Measurements from ENCODE around the gene CEACAM5.

Gene CEACAM5

GRCh38 chr19:41691268-41691970 lies 17.0 kb upstream of the CEACAM5 start:
- Histone ChIP-seq H3K36me3 (ENCODE audit: control insufficient read depth, insufficient read depth, low read length) (no peaks in the 10 kb centered on the region), H3K4me3 (ENCODE audit: low read length) (no peak overlapping the region), H3K27me3 (ENCODE audit: control insufficient read depth, insufficient read depth, low read length) (no peaks in the 10 kb centered on the region), H3K4me1 (ENCODE audit: control insufficient read depth, insufficient read depth, low read length) (no peaks in the 10 kb centered on the region), H3K9me3 (ENCODE audit: control insufficient read depth, insufficient read depth, low read length) (no peaks in the 10 kb centered on the region; the same call in none of the 2 replicates), H3K27ac (ENCODE audit: low read length) (no peak overlapping the region)
- DNase-seq (ENCODE audit: low read depth, low spot score), result no peak
- WGBS (ENCODE audit: insufficient coverage, insufficient read length), result no CpG with 5 or more reads among the region's 20 CpGs

GRCh38 chr19:41694196-41694595 lies 14.2 kb upstream of the CEACAM5 start:
- Histone ChIP-seq H3K4me3 (ENCODE audit: low read length) (no peak overlapping the region), H3K9me3 (ENCODE audit: control insufficient read depth, insufficient read depth, low read length) (no peaks in the 10 kb centered on the region; the same call in none of the 2 replicates)
- DNase-seq (ENCODE audit: low read depth, low spot score), result no peak

GRCh38 chr19:41694831-41695635 lies 13.4 kb upstream of the CEACAM5 start:
- DNase-seq (ENCODE audit: low read depth, low spot score), result no peak
- H3K27me3 ChIP-seq (ENCODE audit: control insufficient read depth, insufficient read depth, low read length), result no peaks in the 10 kb centered on the region
- H3K4me1 ChIP-seq (ENCODE audit: control insufficient read depth, insufficient read depth, low read length), result no peaks in the 10 kb centered on the region
- H3K4me3 ChIP-seq (ENCODE audit: low read length), result no peak overlapping the region
- no peaks in the 10 kb centered on the region; the same call in none of the 2 replicates for H3K9me3 ChIP-seq (ENCODE audit: control insufficient read depth, insufficient read depth, low read length)
- H3K36me3 ChIP-seq (ENCODE audit: control insufficient read depth, insufficient read depth, low read length), result no peaks in the 10 kb centered on the region
- WGBS (ENCODE audit: insufficient coverage, insufficient read length), result no CpG with 5 or more reads among the region's 8 CpGs
- no peak overlapping the region for H3K27ac ChIP-seq (ENCODE audit: low read length)

More at GRCh38 chr19:41694196-41694595, 14.2 kb upstream of the CEACAM5 start:
- Histone ChIP-seq H3K27me3 (ENCODE audit: control insufficient read depth, insufficient read depth, low read length) (no peaks in the 10 kb centered on the region), H3K36me3 (ENCODE audit: control insufficient read depth, insufficient read depth, low read length) (no peaks in the 10 kb centered on the region), H3K27ac (ENCODE audit: low read length) (no peak overlapping the region), H3K4me1 (ENCODE audit: control insufficient read depth, insufficient read depth, low read length) (no peaks in the 10 kb centered on the region)
- WGBS (ENCODE audit: insufficient coverage, insufficient read length), result no CpG with 5 or more reads among the region's 1 CpG

- Histone ChIP-seq H3K27me3 (ENCODE audit: control insufficient read depth, insufficient read depth, low read length) (no peaks in the 10 kb centered on the region), H3K4me1 (ENCODE audit: control insufficient read depth, insufficient read depth, low read length) (no peaks in the 10 kb centered on the region), H3K9me3 (ENCODE audit: control insufficient read depth, insufficient read depth, low read length) (no peaks in the 10 kb centered on the region; the same call in none of the 2 replicates), H3K36me3 (ENCODE audit: control insufficient read depth, insufficient read depth, low read length) (no peaks in the 10 kb centered on the region), H3K4me3 (ENCODE audit: low read length) (no peak overlapping the region), H3K27ac (ENCODE audit: low read length) (no peak overlapping the region)
- DNase-seq (ENCODE audit: low read depth, low spot score), result no peak
- no CpG with 5 or more reads among the region's 2 CpGs for WGBS (ENCODE audit: insufficient coverage, insufficient read length)
These were observed 12.7 kb upstream of the CEACAM5 start for GRCh38 chr19:41695745-41696144.

GRCh38 chr19:41696402-41697197 lies 11.8 kb upstream of the CEACAM5 start:
- WGBS (ENCODE audit: insufficient coverage, insufficient read length), result no CpG with 5 or more reads among the region's 7 CpGs
- DNase-seq (ENCODE audit: low read depth, low spot score), result no peak
- Histone ChIP-seq H3K4me1 (ENCODE audit: control insufficient read depth, insufficient read depth, low read length) (no peaks in the 10 kb centered on the region), H3K36me3 (ENCODE audit: control insufficient read depth, insufficient read depth, low read length) (no peaks in the 10 kb centered on the region), H3K27ac (ENCODE audit: low read length) (no peak overlapping the region), H3K27me3 (ENCODE audit: control insufficient read depth, insufficient read depth, low read length) (no peaks in the 10 kb centered on the region), H3K4me3 (ENCODE audit: low read length) (no peak overlapping the region), H3K9me3 (ENCODE audit: control insufficient read depth, insufficient read depth, low read length) (no peaks in the 10 kb centered on the region; the same call in none of the 2 replicates)

- no CpG with 5 or more reads among the region's 9 CpGs for WGBS (ENCODE audit: insufficient coverage, insufficient read length)
- Histone ChIP-seq H3K4me1 (ENCODE audit: control insufficient read depth, insufficient read depth, low read length) (no peaks in the 10 kb centered on the region), H3K9me3 (ENCODE audit: control insufficient read depth, insufficient read depth, low read length) (no peaks in the 10 kb centered on the region; the same call in none of the 2 replicates), H3K4me3 (ENCODE audit: low read length) (no peak overlapping the region), H3K36me3 (ENCODE audit: control insufficient read depth, insufficient read depth, low read length) (no peaks in the 10 kb centered on the region), H3K27ac (ENCODE audit: low read length) (no peak overlapping the region), H3K27me3 (ENCODE audit: control insufficient read depth, insufficient read depth, low read length) (no peaks in the 10 kb centered on the region)
- DNase-seq (ENCODE audit: low read depth, low spot score), result no peak
These were observed 11.1 kb upstream of the CEACAM5 start for GRCh38 chr19:41697198-41697855.

- Histone ChIP-seq H3K27me3 (ENCODE audit: control insufficient read depth, insufficient read depth, low read length) (no peaks in the 10 kb centered on the region), H3K4me3 (ENCODE audit: low read length) (no peak overlapping the region), H3K4me1 (ENCODE audit: control insufficient read depth, insufficient read depth, low read length) (no peaks in the 10 kb centered on the region), H3K9me3 (ENCODE audit: control insufficient read depth, insufficient read depth, low read length) (no peaks in the 10 kb centered on the region; the same call in none of the 2 replicates), H3K36me3 (ENCODE audit: control insufficient read depth, insufficient read depth, low read length) (no peaks in the 10 kb centered on the region), H3K27ac (ENCODE audit: low read length) (no peak overlapping the region)
- DNase-seq (ENCODE audit: low read depth, low spot score), result no peak
- no CpG with 5 or more reads among the region's 1 CpG for WGBS (ENCODE audit: insufficient coverage, insufficient read length)
These were observed 9.6 kb upstream of the CEACAM5 start for GRCh38 chr19:41698746-41699230.

- no CpG with 5 or more reads among the region's 17 CpGs for WGBS (ENCODE audit: insufficient coverage, insufficient read length)
- H3K36me3 ChIP-seq (ENCODE audit: control insufficient read depth, insufficient read depth, low read length), result no peaks in the 10 kb centered on the region
- H3K27me3 ChIP-seq (ENCODE audit: control insufficient read depth, insufficient read depth, low read length), result no peaks in the 10 kb centered on the region
- H3K4me1 ChIP-seq (ENCODE audit: control insufficient read depth, insufficient read depth, low read length), result no peaks in the 10 kb centered on the region
- DNase-seq (ENCODE audit: low read depth, low spot score), result no peak
- H3K9me3 ChIP-seq (ENCODE audit: control insufficient read depth, insufficient read depth, low read length), result no peaks in the 10 kb centered on the region; the same call in none of the 2 replicates
- H3K4me3 ChIP-seq (ENCODE audit: low read length), result no peak overlapping the region
- no peak overlapping the region for H3K27ac ChIP-seq (ENCODE audit: low read length)
These were observed 9.0 kb upstream of the CEACAM5 start for GRCh38 chr19:41699231-41699967.

GRCh38 chr19:41699968-41700323 lies 8.5 kb upstream of the CEACAM5 start:
- Histone ChIP-seq H3K4me3 (ENCODE audit: low read length) (no peak overlapping the region), H3K27ac (ENCODE audit: low read length) (no peak overlapping the region), H3K27me3 (ENCODE audit: control insufficient read depth, insufficient read depth, low read length) (no peaks in the 10 kb centered on the region), H3K9me3 (ENCODE audit: control insufficient read depth, insufficient read depth, low read length) (no peaks in the 10 kb centered on the region; the same call in none of the 2 replicates), H3K4me1 (ENCODE audit: control insufficient read depth, insufficient read depth, low read length) (no peaks in the 10 kb centered on the region), H3K36me3 (ENCODE audit: control insufficient read depth, insufficient read depth, low read length) (no peaks in the 10 kb centered on the region)
- WGBS (ENCODE audit: insufficient coverage, insufficient read length), result no CpG with 5 or more reads among the region's 2 CpGs
- DNase-seq (ENCODE audit: low read depth, low spot score), result no peak

Measured in iPS DF 6.9 (cell line).